Measurements from ENCODE around the gene HDAC8.
"Not testable (repeated sequence)": the region's sequence is repeated elsewhere in the genome, so short reads cannot be mapped to it uniquely, and the experiment has no call there.

The HDAC8 gene

DNA sequence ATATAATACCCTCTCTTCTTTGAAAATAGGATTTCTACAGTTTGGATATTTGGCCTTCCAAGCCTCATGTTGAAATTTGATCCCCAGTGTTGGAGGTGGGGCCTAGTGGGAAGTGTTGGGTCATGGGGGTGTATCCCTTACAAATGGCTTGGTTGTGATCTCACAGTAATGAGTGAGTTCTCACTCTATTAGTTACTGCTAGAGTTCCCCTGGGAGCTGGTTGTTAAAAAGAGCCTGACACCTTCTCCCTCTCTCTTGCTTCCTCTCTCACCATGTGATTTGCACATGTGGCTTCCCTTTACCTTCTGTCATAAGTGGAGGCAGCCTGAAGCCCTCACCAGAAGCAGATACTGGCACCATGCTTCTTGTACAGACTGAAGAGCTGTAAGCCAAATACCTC is 73.9 kb downstream of the HDAC8 start:
- DNase-seq = no peak
- H3K9me3 ChIP-seq (ENCODE audit: control insufficient read depth, low read length) = peaks cover 14% of the 10 kb centered on the region
- H2BK5ac ChIP-seq (ENCODE audit: low read depth, low read length, poor library complexity, severe bottlenecking) = no peak overlapping the region
- H3K79me1 ChIP-seq (replicated peaks; ENCODE audit: low read length, poor library complexity, severe bottlenecking) = peaks cover 2% of the 10 kb centered on the region
- no peak overlapping the region for H2BK120ac ChIP-seq (ENCODE audit: low read depth, low read length)
- H3K18ac ChIP-seq (ENCODE audit: low read depth in 1 of 2, low read length in 2 of 2) = no peak overlapping the region
- no peak overlapping the region for H3K4ac ChIP-seq (ENCODE audit: low read depth in 1 of 2, low read length in 2 of 2)
- H4K91ac ChIP-seq (ENCODE audit: low read length) = no peak overlapping the region
- no peak overlapping the region for H3K4me3 ChIP-seq (ENCODE audit: insufficient read depth in 1 of 2, low read depth in 1 of 2, low read length in 2 of 2)
- no peak overlapping the region for H2BK12ac ChIP-seq (ENCODE audit: low read length in 2 of 2)
- no peak overlapping the region for H3K4me2 ChIP-seq (ENCODE audit: low read length, poor library complexity, severe bottlenecking)
- no peak overlapping the region for H3K27ac ChIP-seq (ENCODE audit: low read length, poor library complexity, severe bottlenecking)
- no peak overlapping the region for H3K14ac ChIP-seq (ENCODE audit: low read length in 2 of 2)
- no peak overlapping the region for H2BK15ac ChIP-seq (ENCODE audit: low read depth, poor library complexity, severe bottlenecking)
- no peak overlapping the region for H3K23ac ChIP-seq (ENCODE audit: low read length in 2 of 2)
- no peaks in the 10 kb centered on the region for H3K4me1 ChIP-seq (ENCODE audit: control insufficient read depth, insufficient read depth, low read depth, low read length)
- no peak overlapping the region for H2AFZ ChIP-seq (ENCODE audit: low read depth, low read length)
- no peak overlapping the region for H2AK5ac ChIP-seq (ENCODE audit: low read length, severe bottlenecking)
- no peaks in the 10 kb centered on the region for H3K36me3 ChIP-seq (ENCODE audit: control insufficient read depth in 1 of 2, insufficient read depth in 2 of 2, low read depth in 1 of 2, low read length in 2 of 2)
- no peak overlapping the region for H3K9ac ChIP-seq (ENCODE audit: low read length)
- no peak overlapping the region for H4K8ac ChIP-seq (ENCODE audit: low read length)
- peaks cover 0 to 8% of the 10 kb centered on the region in 2 experiments for H3K27me3 ChIP-seq (ENCODE audit: control insufficient read depth in 1 of 2, insufficient read depth in 1 of 2, low read length in 2 of 2)

DNA sequence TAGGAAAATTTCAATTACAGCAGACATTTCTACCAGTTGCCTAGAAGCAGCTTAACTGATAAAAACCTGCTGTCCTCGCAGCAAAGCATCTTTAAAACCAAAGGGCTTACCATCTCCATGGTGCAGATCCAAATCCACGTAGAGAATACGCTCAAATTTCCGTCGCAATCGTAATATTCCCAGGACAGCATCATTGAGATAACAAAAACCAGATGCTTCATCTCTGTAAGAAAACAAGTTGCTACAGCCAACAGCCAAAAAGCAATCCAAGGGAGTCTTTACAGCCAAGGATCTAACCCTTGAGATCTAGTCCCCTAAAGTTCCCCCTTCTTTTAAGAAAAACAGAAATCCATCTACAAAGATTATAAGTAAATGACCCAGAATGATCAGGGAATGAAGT is 77.6 kb downstream of the HDAC8 start:
- no peak overlapping the region for H3K14ac ChIP-seq (ENCODE audit: low read length in 2 of 2)
- H3K9me3 ChIP-seq (ENCODE audit: control insufficient read depth, low read length) = peaks cover under 1% of the 10 kb centered on the region
- no peak for DNase-seq
- H3K27me3 ChIP-seq (ENCODE audit: control insufficient read depth in 1 of 2, insufficient read depth in 1 of 2, low read length in 2 of 2) = peaks cover 0 to 6% of the 10 kb centered on the region in 2 experiments
- H3K79me1 ChIP-seq (replicated peaks; ENCODE audit: low read length, poor library complexity, severe bottlenecking) = peaks cover 3% of the 10 kb centered on the region
- H4K8ac ChIP-seq (ENCODE audit: low read length) = no peak overlapping the region
- H2AK5ac ChIP-seq (ENCODE audit: low read length, severe bottlenecking) = no peak overlapping the region
- H3K27ac ChIP-seq (ENCODE audit: low read length, poor library complexity, severe bottlenecking) = no peak overlapping the region
- no peak overlapping the region for H3K23ac ChIP-seq (ENCODE audit: low read length in 2 of 2)
- H2BK120ac ChIP-seq (ENCODE audit: low read depth, low read length) = no peak overlapping the region
- no peak overlapping the region for H3K18ac ChIP-seq (ENCODE audit: low read depth in 1 of 2, low read length in 2 of 2)
- H3K4me3 ChIP-seq (ENCODE audit: insufficient read depth in 1 of 2, low read depth in 1 of 2, low read length in 2 of 2) = no peak overlapping the region
- H3K36me3 ChIP-seq (ENCODE audit: control insufficient read depth in 1 of 2, insufficient read depth in 2 of 2, low read depth in 1 of 2, low read length in 2 of 2) = peaks cover 0 to 5% of the 10 kb centered on the region in 2 experiments
- no peak overlapping the region for H3K9ac ChIP-seq (ENCODE audit: low read length)
- no peak overlapping the region for H2BK15ac ChIP-seq (ENCODE audit: low read depth, poor library complexity, severe bottlenecking)
- no peak overlapping the region for H3K4me2 ChIP-seq (ENCODE audit: low read length, poor library complexity, severe bottlenecking)
- H2BK12ac ChIP-seq (ENCODE audit: low read length in 2 of 2) = no peak overlapping the region
- no peak overlapping the region for H2AFZ ChIP-seq (ENCODE audit: low read depth, low read length)
- H3K4me1 ChIP-seq (ENCODE audit: control insufficient read depth, insufficient read depth, low read depth, low read length) = no peaks in the 10 kb centered on the region
- H4K91ac ChIP-seq (ENCODE audit: low read length) = no peak overlapping the region
- H3K4ac ChIP-seq (ENCODE audit: low read depth in 1 of 2, low read length in 2 of 2) = no peak overlapping the region
- no peak overlapping the region for H2BK5ac ChIP-seq (ENCODE audit: low read depth, low read length, poor library complexity, severe bottlenecking)
- 96% methylated on average over 6 of the region's 6 CpGs for WGBS

DNA sequence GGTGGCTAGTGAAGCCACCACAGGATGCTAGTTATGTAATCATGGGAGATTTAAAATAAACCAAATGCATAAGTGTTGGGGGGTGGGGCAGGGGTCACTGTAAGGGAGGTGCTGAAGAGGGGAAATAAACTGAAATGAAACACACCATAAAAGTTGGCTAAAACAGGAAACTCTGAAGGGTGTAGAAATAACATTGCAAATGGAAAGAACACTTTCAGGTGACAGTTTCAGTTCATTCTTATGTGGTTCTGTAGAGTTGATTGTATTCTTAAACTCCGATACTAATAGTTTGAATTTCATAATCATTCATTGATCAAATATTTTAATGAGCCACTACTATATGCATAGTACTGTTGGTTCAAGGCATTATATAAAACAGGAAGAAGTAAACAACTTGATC is 80.1 kb downstream of the HDAC8 start:
- DNase-seq = no peak
- no peaks in the 10 kb centered on the region for H3K9me3 ChIP-seq (ENCODE audit: control insufficient read depth, low read length)
- no peak overlapping the region for H2BK12ac ChIP-seq (ENCODE audit: low read length in 2 of 2)
- H3K14ac ChIP-seq (ENCODE audit: low read length in 2 of 2) = no peak overlapping the region
- H3K4me1 ChIP-seq (ENCODE audit: control insufficient read depth, insufficient read depth, low read depth, low read length) = no peaks in the 10 kb centered on the region
- H3K9ac ChIP-seq (ENCODE audit: low read length) = no peak overlapping the region
- no peak overlapping the region for H4K8ac ChIP-seq (ENCODE audit: low read length)
- no peak overlapping the region for H3K4ac ChIP-seq (ENCODE audit: low read depth in 1 of 2, low read length in 2 of 2)
- no peak overlapping the region for H2AK5ac ChIP-seq (ENCODE audit: low read length, severe bottlenecking)
- no peak overlapping the region for H3K18ac ChIP-seq (ENCODE audit: low read depth in 1 of 2, low read length in 2 of 2)
- peaks cover 0 to 19% of the 10 kb centered on the region in 2 experiments for H3K36me3 ChIP-seq (ENCODE audit: control insufficient read depth in 1 of 2, insufficient read depth in 2 of 2, low read depth in 1 of 2, low read length in 2 of 2)
- H2BK120ac ChIP-seq (ENCODE audit: low read depth, low read length) = no peak overlapping the region
- no peak overlapping the region for H4K91ac ChIP-seq (ENCODE audit: low read length)
- no peak overlapping the region for H3K23ac ChIP-seq (ENCODE audit: low read length in 2 of 2)
- no peak overlapping the region for H3K27ac ChIP-seq (ENCODE audit: low read length, poor library complexity, severe bottlenecking)
- no peak overlapping the region for H3K4me3 ChIP-seq (ENCODE audit: insufficient read depth in 1 of 2, low read depth in 1 of 2, low read length in 2 of 2)
- H3K79me1 ChIP-seq (replicated peaks; ENCODE audit: low read length, poor library complexity, severe bottlenecking) = peaks cover 3% of the 10 kb centered on the region
- no peak overlapping the region for H2BK5ac ChIP-seq (ENCODE audit: low read depth, low read length, poor library complexity, severe bottlenecking)
- H3K27me3 ChIP-seq (ENCODE audit: control insufficient read depth in 1 of 2, insufficient read depth in 1 of 2, low read length in 2 of 2) = peaks cover 0 to 11% of the 10 kb centered on the region in 2 experiments
- H2BK15ac ChIP-seq (ENCODE audit: low read depth, poor library complexity, severe bottlenecking) = no peak overlapping the region
- no peak overlapping the region for H3K4me2 ChIP-seq (ENCODE audit: low read length, poor library complexity, severe bottlenecking)
- no peak overlapping the region for H2AFZ ChIP-seq (ENCODE audit: low read depth, low read length)
- WGBS = no CpG with 5 or more reads among the region's 1 CpG

DNA sequence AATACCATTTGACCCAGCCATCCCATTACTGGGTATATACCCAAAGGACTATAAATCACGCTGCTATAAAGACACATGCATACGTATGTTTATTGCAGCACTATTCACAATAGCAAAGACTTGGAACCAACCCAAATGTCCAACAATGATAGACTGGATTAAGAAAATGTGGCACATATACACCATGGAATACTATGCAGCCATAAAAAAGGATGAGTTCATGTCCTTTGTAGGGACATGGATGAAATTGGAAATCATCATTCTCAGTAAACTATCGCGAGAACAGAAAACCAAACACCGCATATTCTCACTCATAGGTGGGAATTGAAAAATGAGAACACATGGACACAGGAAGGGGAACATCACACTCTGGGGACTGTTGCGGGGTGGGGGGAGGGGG is 82.4 kb downstream of the HDAC8 start:
- DNase-seq; H3K4me1 ChIP-seq (ENCODE audit: control insufficient read depth, insufficient read depth, low read depth, low read length); H2AFZ ChIP-seq (ENCODE audit: low read depth, low read length); H3K79me1 ChIP-seq (replicated peaks; ENCODE audit: low read length, poor library complexity, severe bottlenecking); H3K14ac ChIP-seq (ENCODE audit: low read length in 2 of 2); H3K4ac ChIP-seq (ENCODE audit: low read depth in 1 of 2, low read length in 2 of 2); H4K91ac ChIP-seq (ENCODE audit: low read length); H3K9me3 ChIP-seq (ENCODE audit: control insufficient read depth, low read length); H3K9ac ChIP-seq (ENCODE audit: low read length); H2BK120ac ChIP-seq (ENCODE audit: low read depth, low read length); H2BK15ac ChIP-seq (ENCODE audit: low read depth, poor library complexity, severe bottlenecking); H3K4me3 ChIP-seq (ENCODE audit: insufficient read depth in 1 of 2, low read depth in 1 of 2, low read length in 2 of 2); H2BK5ac ChIP-seq (ENCODE audit: low read depth, low read length, poor library complexity, severe bottlenecking); H3K4me2 ChIP-seq (ENCODE audit: low read length, poor library complexity, severe bottlenecking); H4K8ac ChIP-seq (ENCODE audit: low read length); H2BK12ac ChIP-seq (ENCODE audit: low read length in 2 of 2); H3K18ac ChIP-seq (ENCODE audit: low read depth in 1 of 2, low read length in 2 of 2); H2AK5ac ChIP-seq (ENCODE audit: low read length, severe bottlenecking); H3K27ac ChIP-seq (ENCODE audit: low read length, poor library complexity, severe bottlenecking); H3K23ac ChIP-seq (ENCODE audit: low read length in 2 of 2): not testable (repeated sequence)
- WGBS = no CpG with 5 or more reads among the region's 6 CpGs
- peaks cover 0 to 11% of the 10 kb centered on the region in 2 experiments for H3K27me3 ChIP-seq (ENCODE audit: control insufficient read depth in 1 of 2, insufficient read depth in 1 of 2, low read length in 2 of 2)
- peaks cover 0 to 25% of the 10 kb centered on the region in 2 experiments for H3K36me3 ChIP-seq (ENCODE audit: control insufficient read depth in 1 of 2, insufficient read depth in 2 of 2, low read depth in 1 of 2, low read length in 2 of 2)

All from mesenchymal stem cell (in vitro differentiated cells and primary cell).